Measurements from ENCODE around the gene TMEM184A. TPM values are rescaled to one million over a fixed set of nuclear protein-coding genes. Genes with fewer than 3 reads are reported as not detected.

The TMEM184A gene
- total and polyA plus RNA-seq, 2 of the 4 experiments (the other 2 are of a cell fraction), result 0.36 to 1.9 TPM

DNA sequence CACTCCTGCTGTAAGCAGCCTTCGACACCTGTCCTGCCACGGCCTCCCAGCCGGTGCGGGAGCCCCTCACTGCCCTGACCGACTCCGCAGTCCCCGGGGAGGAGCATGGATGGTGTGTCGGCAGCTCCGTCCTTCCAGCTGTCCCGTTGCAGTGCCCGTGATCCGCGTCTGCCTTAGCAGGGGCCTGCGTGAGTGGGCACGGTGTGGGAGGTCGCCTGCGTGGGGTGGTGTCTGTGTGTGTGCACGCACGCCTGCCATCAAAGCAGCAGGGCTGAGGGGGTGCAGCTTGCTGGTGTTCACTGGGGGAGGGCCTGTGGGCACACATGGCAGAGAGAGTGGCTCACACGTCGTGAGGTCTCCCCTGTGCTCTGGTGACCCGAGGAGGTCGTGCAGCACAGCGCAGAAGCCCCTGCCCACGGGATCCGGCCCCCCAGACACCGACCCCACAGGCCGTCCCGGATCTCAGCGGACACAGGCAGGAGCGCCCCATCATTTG lies 15.2 kb downstream of the TMEM184A start:
- Histone ChIP-seq H3K27ac (ENCODE audit: insufficient read depth, low read length) (no peak overlapping the region), H3K27me3 (ENCODE audit: control insufficient read depth, insufficient read depth, low read length) (no peaks in the 10 kb centered on the region), H3K79me1 (ENCODE audit: low read depth in 1 of 2, low read length in 2 of 2) (peaks cover 0 to 55% of the 10 kb centered on the region in 2 experiments; a peak in 3 of 4 replicates), H3K4me2 (ENCODE audit: low read depth, low read length) (no peak overlapping the region), H3K9ac (ENCODE audit: low read depth, low read length) (no peak overlapping the region), H3K4ac (ENCODE audit: low read depth, low read length) (no peak overlapping the region; the same call in 1 of the 2 replicates), H2AK5ac (ENCODE audit: low read depth, low read length) (no peak overlapping the region), H2AFZ (replicated peaks; ENCODE audit: low read length, poor library complexity) (peak overlapping the region; percentile 58), H3K56ac (ENCODE audit: extremely low read depth, insufficient read depth, low read length) (no peak overlapping the region), H3K18ac (ENCODE audit: low read depth, low read length) (no peak overlapping the region), H3K14ac (replicated peaks; ENCODE audit: low read depth, low read length) (no peak overlapping the region; the same call in 1 of the 2 replicates), H4K20me1 (ENCODE audit: insufficient read depth, low read length) (peaks cover 26% of the 10 kb centered on the region), H4K5ac (ENCODE audit: low read depth, low read length) (no peak overlapping the region), H3K9me1 (ENCODE audit: insufficient read depth, low read length) (peaks cover 5% of the 10 kb centered on the region; the same call in 1 of the 2 replicates), H2BK5ac (ENCODE audit: low read depth, low read length, poor library complexity, severe bottlenecking) (no peak overlapping the region), H3K36me3 (ENCODE audit: control insufficient read depth, insufficient read depth, low read length) (peaks cover 48% of the 10 kb centered on the region), H2BK15ac (ENCODE audit: low read depth, low read length) (no peak overlapping the region), H3K23ac (ENCODE audit: low read depth, low read length) (no peak overlapping the region), H2BK20ac (ENCODE audit: low read depth, low read length) (no peak overlapping the region), H3K4me1 (ENCODE audit: control insufficient read depth, insufficient read depth, low read length) (peaks cover 16% of the 10 kb centered on the region), H2BK120ac (ENCODE audit: low read depth, low read length) (no peak overlapping the region), H4K91ac (ENCODE audit: insufficient read depth, low read depth, low read length) (no peak overlapping the region), H2AK9ac (replicated peaks; ENCODE audit: low read depth, low read length, poor library complexity) (no peak overlapping the region), H4K8ac (ENCODE audit: low read depth in 2 of 2, low read length in 2 of 2) (no peak overlapping the region), H3K9me3 (ENCODE audit: control insufficient read depth, insufficient read depth, low read length) (no peaks in the 10 kb centered on the region), H3K4me3 (ENCODE audit: insufficient read depth, low read depth, low read length) (no peak overlapping the region)
- DNase-seq (no peak), ATAC-seq (ENCODE audit: low read depth) (no peak)
- in situ Hi-C loops (cut with MboI; ENCODE audit: low sequenced_read_pairs) (no loop called here), dilution Hi-C loops (cut with HindIII; ENCODE audit: low sequenced_read_pairs, unreplicated experiment) (no loop called here), intact Hi-C loops (cut with micrococcal nuclease) (no loop called here)
- 89% methylated on average over 6 of the region's 31 CpGs; no CpG with 5 or more reads in 1 of the 2 experiments for WGBS, 2 experiments (ENCODE audit: extremely low coverage in 2 of 2, insufficient read length in 1 of 2)
- ChIA-PET CTCF (no interaction called here), POLR2A (ENCODE audit: unreplicated experiment) (no interaction called here)
- TF ChIP-seq MXI1 (IDR thresholded peaks at IDR 0.05; ENCODE audit: borderline replicate concordance, low read depth, low read length) (no peak), POLR2A (IDR thresholded peaks at IDR 0.05; ENCODE audit: low read depth, low read length) (0 out of 2 replicates have a peak, but pooled peaks have one; percentile 47)
- no TSS peak for BruUV-seq (replicated peaks)
